Natural killer cell (primary cell): ENCODE results near the gene NKAPD1. TPM values are rescaled to one million over a fixed set of nuclear protein-coding genes. Genes with fewer than 3 reads are reported as not detected.

ENCODE experiments used
- ATAC-seq, 3 donors: fragments of 150-1000 bp in 2 of 3; fragments of 200-7000 bp in 1 of 3; cut with Tn5 transposase; 1 replicate in 1 of 3; 2 replicates in 2 of 3; pipeline ENCODE4 v1.10.0; 2021; ENCODE audit warnings: mild to moderate bottlenecking in 2 of 3, moderate library complexity in 2 of 3
- DNase-seq, 2 donors: peaks; one replicate each; pipeline versions ENCODE4 v3.0.0 to v3.0.0-alpha.2; 2013 to 2021; ENCODE audit warnings: mixed read lengths in 1 of 2
- H3K27ac ChIP-seq: one replicate; pipeline ENCODE4 v1.5.1; 2013; ENCODE audit warnings: mild to moderate bottlenecking, low read length
- H3K27me3 ChIP-seq: one replicate; pipeline ENCODE4 v1.6.1; 2013; ENCODE audit warnings: low read length; ENCODE audit not compliant: control insufficient read depth, insufficient read depth
- H3K36me3 ChIP-seq: one replicate; pipeline ENCODE4 v1.6.1; 2013; ENCODE audit warnings: low read length; ENCODE audit not compliant: control insufficient read depth, insufficient read depth
- H3K4me1 ChIP-seq: one replicate; pipeline ENCODE4 v1.6.1; 2013; ENCODE audit warnings: low read length; ENCODE audit not compliant: control insufficient read depth, insufficient read depth
- H3K4me3 ChIP-seq: one replicate; pipeline ENCODE4 v1.5.1; 2013; ENCODE audit warnings: low read length
- H3K9me3 ChIP-seq: one replicate; pipeline ENCODE4 v1.6.1; 2013; ENCODE audit warnings: low read length; ENCODE audit not compliant: control insufficient read depth, insufficient read depth
- H3K27ac Mint-ChIP-seq, 2 donors: one replicate each; pipeline ENCODE4 v1.8.0; 2022; ENCODE audit warnings: mild to moderate bottlenecking in 2 of 2, mixed read lengths in 2 of 2, moderate library complexity in 1 of 2
- H3K27me3 Mint-ChIP-seq, 2 donors: one replicate each; pipeline ENCODE4 v1.8.0; 2022; ENCODE audit warnings: low read depth in 2 of 2, mixed read lengths in 2 of 2
- H3K36me3 Mint-ChIP-seq: one replicate; pipeline ENCODE4 v1.8.0; 2022; ENCODE audit warnings: mixed read lengths
- H3K4me1 Mint-ChIP-seq, 2 donors: one replicate each; pipeline ENCODE4 v1.8.0; 2022; ENCODE audit warnings: mixed read lengths in 2 of 2
- H3K4me3 Mint-ChIP-seq: one replicate; pipeline ENCODE4 v1.8.0; 2022; ENCODE audit warnings: mild to moderate bottlenecking, moderate library complexity, mixed read lengths
- H3K9me3 Mint-ChIP-seq, 2 donors: one replicate each; pipeline ENCODE4 v1.8.0; 2022; ENCODE audit warnings: mixed read lengths in 2 of 2
- WGBS: methylation state at CpG from one replicate; pipeline ENCODE4 v1.1.7; 2013; ENCODE audit warnings: missing lambda C conversion rate; ENCODE audit not compliant: insufficient coverage; 5-methylcytosine and 5-hydroxymethylcytosine counted together
- intact Hi-C: fragments of 100-400 bp; cut with micrococcal nuclease; formaldehyde crosslinking; loops from one replicate; pipeline ENCODE4 v1.14.2; 2022
- total RNA-seq, 4 donors: library from RNA; stranded (reverse); fragments of 120-200 nt in 1 of 4; gene quantifications; one replicate each; pipeline versions ENCODE4 v1.2.3 to v1.2.4, GENCODE V29; 2013 to 2022
- TF ChIP-seq, protein P1 (sequence below): fragments of 200-600 bp; IDR thresholded peaks from one replicate; pipeline ENCODE4 v1.8.0; 2022; ENCODE audit warnings: antibody characterized with exemption

NKAPD1 gene
- total RNA-seq, 3 donors from 2014 or later (not counting 1 experiment from before 2014, with no cell fraction given) = 12.6 to 14.9 (median 13.3) TPM

DNA sequence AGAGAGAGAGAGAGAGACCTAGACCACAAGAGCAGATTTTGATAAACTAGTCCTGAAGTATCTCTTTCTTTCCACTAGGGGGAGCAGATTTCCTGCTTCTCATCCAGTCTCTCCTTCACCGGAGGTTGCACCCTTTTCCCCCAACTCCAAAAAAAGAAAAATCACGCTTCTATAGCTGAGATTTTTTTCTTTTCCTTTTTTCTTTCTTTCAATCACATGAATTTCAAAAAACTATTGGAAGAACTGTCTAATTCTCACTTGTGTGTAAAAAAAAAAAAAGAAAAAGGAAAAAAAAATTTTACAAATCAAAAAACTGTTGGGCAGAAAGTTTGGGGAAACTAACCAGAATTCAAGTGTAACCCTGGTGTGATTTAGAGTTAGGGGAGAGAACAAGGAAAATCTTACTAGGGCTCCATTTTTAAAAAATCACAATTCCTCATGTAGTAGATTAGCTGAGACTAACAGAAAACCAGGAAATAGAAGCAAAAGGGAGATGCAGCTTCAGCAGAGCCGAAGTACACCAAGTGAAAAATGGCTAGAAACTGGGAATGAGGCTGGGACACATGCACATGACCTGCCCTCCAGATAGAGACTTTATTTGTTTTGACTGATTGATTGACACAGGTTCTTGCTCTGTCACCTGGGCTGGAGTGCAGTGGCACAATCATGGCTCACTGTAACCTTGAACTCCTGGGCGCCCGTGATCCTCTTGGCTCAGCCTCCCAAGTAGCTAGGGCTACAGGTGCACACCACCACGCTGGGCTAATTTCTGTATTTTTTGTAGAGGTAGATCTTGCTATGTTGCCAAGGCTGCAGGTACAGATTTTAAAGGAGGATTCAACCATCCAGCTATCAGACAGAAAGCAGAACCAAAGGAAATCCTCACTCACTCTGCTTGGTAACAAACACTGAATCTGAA is 39.7 kb downstream of the NKAPD1 start:
- Histone ChIP-seq H3K4me3 (no peak overlapping the region), H3K4me1 (no peaks in the 10 kb centered on the region), H3K27ac (no peak overlapping the region), H3K9me3 (no peaks in the 10 kb centered on the region), H3K36me3 (no peaks in the 10 kb centered on the region), H3K27me3 (no peaks in the 10 kb centered on the region)
- Mint-ChIP-seq H3K27ac (no peak overlapping the region), H3K36me3 (no peaks in the 10 kb centered on the region), H3K27me3 (no peaks in the 10 kb centered on the region), H3K4me3 (peak overlapping the region; percentile 17), H3K4me1 (peaks cover 4 to 5% of the 10 kb centered on the region in 2 donors), H3K9me3 (no peaks in the 10 kb centered on the region)
- peak; percentile 69 to 78 (median 77) for ATAC-seq
- intact Hi-C loops = loop anchor here (1.0 kb wide), 2 partner anchors 62 to 167 kb away; partner anchors contain the start of gene BCO2
- TF ChIP-seq, protein P1, sequence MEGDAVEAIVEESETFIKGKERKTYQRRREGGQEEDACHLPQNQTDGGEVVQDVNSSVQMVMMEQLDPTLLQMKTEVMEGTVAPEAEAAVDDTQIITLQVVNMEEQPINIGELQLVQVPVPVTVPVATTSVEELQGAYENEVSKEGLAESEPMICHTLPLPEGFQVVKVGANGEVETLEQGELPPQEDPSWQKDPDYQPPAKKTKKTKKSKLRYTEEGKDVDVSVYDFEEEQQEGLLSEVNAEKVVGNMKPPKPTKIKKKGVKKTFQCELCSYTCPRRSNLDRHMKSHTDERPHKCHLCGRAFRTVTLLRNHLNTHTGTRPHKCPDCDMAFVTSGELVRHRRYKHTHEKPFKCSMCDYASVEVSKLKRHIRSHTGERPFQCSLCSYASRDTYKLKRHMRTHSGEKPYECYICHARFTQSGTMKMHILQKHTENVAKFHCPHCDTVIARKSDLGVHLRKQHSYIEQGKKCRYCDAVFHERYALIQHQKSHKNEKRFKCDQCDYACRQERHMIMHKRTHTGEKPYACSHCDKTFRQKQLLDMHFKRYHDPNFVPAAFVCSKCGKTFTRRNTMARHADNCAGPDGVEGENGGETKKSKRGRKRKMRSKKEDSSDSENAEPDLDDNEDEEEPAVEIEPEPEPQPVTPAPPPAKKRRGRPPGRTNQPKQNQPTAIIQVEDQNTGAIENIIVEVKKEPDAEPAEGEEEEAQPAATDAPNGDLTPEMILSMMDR = peak; percentile 79
- peak in 1 of 2 donors; percentile 67 for DNase-seq
- WGBS = 72% methylated on average over 5 of the region's 6 CpGs

GRCh38 chr11:112114460-112114859 is 40.4 kb downstream of the NKAPD1 start:
- Mint-ChIP-seq H3K27ac (no peak overlapping the region), H3K36me3 (no peaks in the 10 kb centered on the region), H3K4me1 (peaks cover 4 to 5% of the 10 kb centered on the region in 2 donors), H3K27me3 (no peaks in the 10 kb centered on the region), H3K4me3 (no peak overlapping the region), H3K9me3 (no peaks in the 10 kb centered on the region)
- whole genome bisulfite sequencing = 95% methylated on average over 1 of the region's 2 CpGs
- Histone ChIP-seq H3K4me3 (no peak overlapping the region), H3K9me3 (no peaks in the 10 kb centered on the region), H3K27ac (no peak overlapping the region), H3K36me3 (no peaks in the 10 kb centered on the region), H3K27me3 (no peaks in the 10 kb centered on the region), H3K4me1 (no peaks in the 10 kb centered on the region)
- intact Hi-C loops = no loop called here
- ATAC-seq = no peak
- no peak for DNase-seq
- TF ChIP-seq, protein P1 = no peak

GRCh38 chr11:112115386-112115785 is 41.3 kb downstream of the NKAPD1 start:
- Histone ChIP-seq H3K27ac (no peak overlapping the region), H3K9me3 (no peaks in the 10 kb centered on the region), H3K4me1 (no peaks in the 10 kb centered on the region), H3K4me3 (no peak overlapping the region), H3K27me3 (no peaks in the 10 kb centered on the region), H3K36me3 (no peaks in the 10 kb centered on the region)
- no peak for ATAC-seq
- Mint-ChIP-seq H3K27me3 (no peaks in the 10 kb centered on the region), H3K4me1 (peaks cover 4 to 5% of the 10 kb centered on the region in 2 donors), H3K27ac (no peak overlapping the region), H3K9me3 (no peaks in the 10 kb centered on the region), H3K36me3 (no peaks in the 10 kb centered on the region), H3K4me3 (no peak overlapping the region)
- intact Hi-C loops = no loop called here
- 70% methylated on average over 5 of the region's 5 CpGs for WGBS
- no peak for DNase-seq
- TF ChIP-seq, protein P1 = no peak
